Measurements from ENCODE around the gene NAPA. TPM values are rescaled to one million over a fixed set of nuclear protein-coding genes. Genes with fewer than 3 reads are reported as not detected.

The NAPA gene
- total RNA-seq, 1 experiment from 2014 or later, result 61.3 TPM

- peaks cover 16% of the 10 kb centered on the region for H3K4me1 Mint-ChIP-seq
- H3K27me3 Mint-ChIP-seq (ENCODE audit: low read depth), result no peaks in the 10 kb centered on the region
- POLR2A ChIA-PET, result no interaction called here
- ATAC-seq (no peak), DNase-seq (ENCODE audit: low spot score) (no peak)
- no peak overlapping the region for H3K4me3 Mint-ChIP-seq
- no peaks in the 10 kb centered on the region for H3K9me3 Mint-ChIP-seq
- TF ChIP-seq CREB1 (CRISPR knock-in tag; IDR thresholded peaks at IDR 0.05), result no peak
- no peak for TF ChIP-seq HMGXB4 (CRISPR knock-in tag; IDR thresholded peaks at IDR 0.05)
- TF ChIP-seq FOXK1 (CRISPR knock-in tag; IDR thresholded peaks at IDR 0.05), result no peak
- TF ChIP-seq, protein P1, sequence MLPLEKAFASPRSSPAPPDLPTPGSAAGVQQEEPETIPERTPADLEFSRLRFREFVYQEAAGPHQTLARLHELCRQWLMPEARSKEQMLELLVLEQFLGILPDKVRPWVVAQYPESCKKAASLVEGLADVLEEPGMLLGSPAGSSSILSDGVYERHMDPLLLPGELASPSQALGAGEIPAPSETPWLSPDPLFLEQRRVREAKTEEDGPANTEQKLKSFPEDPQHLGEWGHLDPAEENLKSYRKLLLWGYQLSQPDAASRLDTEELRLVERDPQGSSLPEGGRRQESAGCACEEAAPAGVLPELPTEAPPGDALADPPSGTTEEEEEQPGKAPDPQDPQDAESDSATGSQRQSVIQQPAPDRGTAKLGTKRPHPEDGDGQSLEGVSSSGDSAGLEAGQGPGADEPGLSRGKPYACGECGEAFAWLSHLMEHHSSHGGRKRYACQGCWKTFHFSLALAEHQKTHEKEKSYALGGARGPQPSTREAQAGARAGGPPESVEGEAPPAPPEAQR (CRISPR knock-in tag; IDR thresholded peaks at IDR 0.05), result no peak
- TF ChIP-seq MLX (CRISPR knock-in tag; IDR thresholded peaks at IDR 0.05), result no peak
- TF ChIP-seq, protein P2, sequence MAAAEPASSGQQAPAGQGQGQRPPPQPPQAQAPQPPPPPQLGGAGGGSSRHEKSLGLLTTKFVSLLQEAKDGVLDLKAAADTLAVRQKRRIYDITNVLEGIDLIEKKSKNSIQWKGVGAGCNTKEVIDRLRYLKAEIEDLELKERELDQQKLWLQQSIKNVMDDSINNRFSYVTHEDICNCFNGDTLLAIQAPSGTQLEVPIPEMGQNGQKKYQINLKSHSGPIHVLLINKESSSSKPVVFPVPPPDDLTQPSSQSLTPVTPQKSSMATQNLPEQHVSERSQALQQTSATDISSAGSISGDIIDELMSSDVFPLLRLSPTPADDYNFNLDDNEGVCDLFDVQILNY (CRISPR knock-in tag; IDR thresholded peaks at IDR 0.05), result no peak
- no peak for TF ChIP-seq CREM (CRISPR knock-in tag; IDR thresholded peaks at IDR 0.05)
- no peak for TF ChIP-seq ZNF671 (CRISPR knock-in tag; IDR thresholded peaks at IDR 0.05)
- TF ChIP-seq, protein P3, sequence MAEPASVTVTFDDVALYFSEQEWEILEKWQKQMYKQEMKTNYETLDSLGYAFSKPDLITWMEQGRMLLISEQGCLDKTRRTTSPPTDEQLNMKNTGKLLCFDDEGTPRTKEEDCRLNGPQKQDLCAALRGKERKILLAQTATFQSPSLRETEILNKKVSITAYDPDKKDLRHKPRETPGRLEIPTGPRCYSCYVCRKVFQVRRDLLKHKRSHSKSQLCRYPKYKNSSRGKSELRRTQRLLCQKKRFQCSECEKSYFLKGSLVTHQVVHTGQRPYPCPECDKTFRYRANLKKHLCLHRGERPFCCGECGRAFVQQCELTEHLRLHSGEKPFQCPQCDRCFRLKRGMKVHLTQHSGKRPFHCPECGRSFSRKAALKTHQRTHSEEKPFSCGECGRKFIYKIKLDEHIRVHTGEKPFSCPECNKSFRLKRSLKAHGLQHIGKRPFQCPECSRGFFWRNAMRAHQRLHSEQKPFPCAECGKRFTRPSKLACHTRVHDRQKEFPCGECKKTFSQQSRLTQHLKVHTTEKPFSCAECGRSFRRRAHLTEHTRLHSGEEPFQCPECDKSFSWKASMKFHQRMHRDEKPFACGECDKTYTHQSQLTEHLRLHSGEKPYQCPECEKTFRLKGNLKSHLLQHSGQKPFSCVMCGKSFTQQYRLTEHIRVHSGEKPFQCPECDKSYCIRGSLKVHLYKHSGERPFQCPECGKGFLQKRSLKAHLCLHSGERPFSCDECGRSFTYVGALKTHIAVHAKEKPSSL (CRISPR knock-in tag; conservative IDR thresholded peaks at IDR 0.05), result no peak
- H3K36me3 Mint-ChIP-seq, result 0 out of 2 replicates have a peak, but pooled peaks cover 3% of the 10 kb centered on the region
- peak overlapping the region; percentile 72 for H3K27ac Mint-ChIP-seq
- CTCF ChIA-PET, result interaction anchor here (1.5 to 2.4 kb wide), 3 partner anchors 63 to 213 kb away, joined by 3 to 8 read pairs (median 6); partner anchors contain the start of gene EHD2
Measured at GRCh38 chr19:47499371-47499770, 15.5 kb downstream of the NAPA start.

DNA sequence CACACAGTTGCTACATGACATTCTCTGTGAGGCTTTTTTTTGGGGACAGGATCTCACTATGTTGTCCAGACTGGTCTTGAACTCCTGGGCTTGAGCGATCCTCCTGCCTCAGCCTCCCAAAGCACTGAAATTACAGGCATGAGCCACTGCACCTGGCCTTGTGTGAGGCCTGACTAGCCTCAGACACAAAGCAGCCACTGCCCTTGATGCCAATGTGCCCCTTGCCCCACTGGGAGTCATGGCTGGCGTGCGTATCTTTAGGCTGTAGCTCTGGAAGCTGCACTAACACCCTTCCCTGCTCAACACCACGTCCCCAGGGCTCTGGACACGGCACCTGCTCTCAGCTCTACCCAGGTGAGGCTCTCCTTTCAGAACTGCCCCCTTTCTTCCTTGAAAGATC, 16.3 kb downstream of the NAPA start:
- Mint-ChIP-seq H3K9me3 (no peaks in the 10 kb centered on the region), H3K4me1 (peaks cover 16% of the 10 kb centered on the region), H3K36me3 (0 out of 2 replicates have a peak, but pooled peaks cover 3% of the 10 kb centered on the region), H3K27ac (peak overlapping the region; percentile 72; the same call in 1 of the 2 replicates), H3K4me3 (no peak overlapping the region), H3K27me3 (ENCODE audit: low read depth) (no peaks in the 10 kb centered on the region)
- CTCF ChIA-PET, result interaction anchor here (1.5 to 2.4 kb wide), 3 partner anchors 62 to 214 kb away, joined by 3 to 8 read pairs (median 6); partner anchors contain the start of gene EHD2
- POLR2A ChIA-PET, result no interaction called here
- DNase-seq (ENCODE audit: low spot score), result no peak
- no peak for ATAC-seq
- TF ChIP-seq, protein P4, sequence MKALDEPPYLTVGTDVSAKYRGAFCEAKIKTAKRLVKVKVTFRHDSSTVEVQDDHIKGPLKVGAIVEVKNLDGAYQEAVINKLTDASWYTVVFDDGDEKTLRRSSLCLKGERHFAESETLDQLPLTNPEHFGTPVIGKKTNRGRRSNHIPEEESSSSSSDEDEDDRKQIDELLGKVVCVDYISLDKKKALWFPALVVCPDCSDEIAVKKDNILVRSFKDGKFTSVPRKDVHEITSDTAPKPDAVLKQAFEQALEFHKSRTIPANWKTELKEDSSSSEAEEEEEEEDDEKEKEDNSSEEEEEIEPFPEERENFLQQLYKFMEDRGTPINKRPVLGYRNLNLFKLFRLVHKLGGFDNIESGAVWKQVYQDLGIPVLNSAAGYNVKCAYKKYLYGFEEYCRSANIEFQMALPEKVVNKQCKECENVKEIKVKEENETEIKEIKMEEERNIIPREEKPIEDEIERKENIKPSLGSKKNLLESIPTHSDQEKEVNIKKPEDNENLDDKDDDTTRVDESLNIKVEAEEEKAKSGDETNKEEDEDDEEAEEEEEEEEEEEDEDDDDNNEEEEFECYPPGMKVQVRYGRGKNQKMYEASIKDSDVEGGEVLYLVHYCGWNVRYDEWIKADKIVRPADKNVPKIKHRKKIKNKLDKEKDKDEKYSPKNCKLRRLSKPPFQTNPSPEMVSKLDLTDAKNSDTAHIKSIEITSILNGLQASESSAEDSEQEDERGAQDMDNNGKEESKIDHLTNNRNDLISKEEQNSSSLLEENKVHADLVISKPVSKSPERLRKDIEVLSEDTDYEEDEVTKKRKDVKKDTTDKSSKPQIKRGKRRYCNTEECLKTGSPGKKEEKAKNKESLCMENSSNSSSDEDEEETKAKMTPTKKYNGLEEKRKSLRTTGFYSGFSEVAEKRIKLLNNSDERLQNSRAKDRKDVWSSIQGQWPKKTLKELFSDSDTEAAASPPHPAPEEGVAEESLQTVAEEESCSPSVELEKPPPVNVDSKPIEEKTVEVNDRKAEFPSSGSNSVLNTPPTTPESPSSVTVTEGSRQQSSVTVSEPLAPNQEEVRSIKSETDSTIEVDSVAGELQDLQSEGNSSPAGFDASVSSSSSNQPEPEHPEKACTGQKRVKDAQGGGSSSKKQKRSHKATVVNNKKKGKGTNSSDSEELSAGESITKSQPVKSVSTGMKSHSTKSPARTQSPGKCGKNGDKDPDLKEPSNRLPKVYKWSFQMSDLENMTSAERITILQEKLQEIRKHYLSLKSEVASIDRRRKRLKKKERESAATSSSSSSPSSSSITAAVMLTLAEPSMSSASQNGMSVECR (CRISPR knock-in tag; IDR thresholded peaks at IDR 0.05; ENCODE audit: borderline replicate concordance), result no peak
- TF ChIP-seq FOXP4 (CRISPR knock-in tag; IDR thresholded peaks at IDR 0.05), result no peak
- no peak for TF ChIP-seq PREB (CRISPR knock-in tag; IDR thresholded peaks at IDR 0.05; ENCODE audit: borderline replicate concordance)
- TF ChIP-seq ZNF423 (CRISPR knock-in tag; IDR thresholded peaks at IDR 0.05), result no peak
- TF ChIP-seq OVOL2 (CRISPR knock-in tag; IDR thresholded peaks at IDR 0.05; ENCODE audit: borderline replicate concordance), result no peak
- no peak for TF ChIP-seq STAT6 (CRISPR knock-in tag; conservative IDR thresholded peaks at IDR 0.05; ENCODE audit: low read depth)
- TF ChIP-seq MYBL2 (CRISPR knock-in tag; IDR thresholded peaks at IDR 0.05), result no peak
